ENCODE data around the gene CD53. TPM values are rescaled to one million over a fixed set of nuclear protein-coding genes. Genes with fewer than 3 reads are reported as not detected.

The CD53 gene
- total RNA-seq, 1 donor from 2014 or later, result 13.1 TPM

DNA sequence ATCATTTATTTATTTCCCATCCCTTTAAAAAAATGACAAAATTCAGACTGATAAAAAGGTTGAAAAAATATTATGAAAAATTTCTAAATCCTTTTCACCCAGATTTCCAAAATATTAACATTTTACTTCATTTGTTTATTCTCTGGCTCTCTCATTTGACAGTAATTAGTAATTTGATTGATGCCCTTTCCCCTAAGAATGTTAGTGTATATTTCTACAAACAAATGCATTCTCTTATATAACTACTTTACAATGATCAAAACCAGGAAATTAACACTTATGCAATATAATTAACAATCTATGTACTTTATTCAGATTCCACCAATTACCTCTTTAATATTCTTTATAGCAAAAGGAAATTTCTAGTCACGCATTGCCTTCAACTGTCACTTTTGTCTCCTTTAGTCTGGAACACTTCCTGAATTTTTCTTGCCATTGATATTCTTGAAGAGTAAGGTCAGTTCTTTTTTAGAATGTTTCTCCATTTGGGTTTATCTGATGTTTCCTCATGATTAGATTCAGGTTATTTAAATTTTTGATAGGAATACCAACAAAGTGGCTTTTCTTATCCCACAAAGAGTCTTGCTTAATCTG is 3.9 kb downstream of the CD53 start:
- no peak for DNase-seq

DNA sequence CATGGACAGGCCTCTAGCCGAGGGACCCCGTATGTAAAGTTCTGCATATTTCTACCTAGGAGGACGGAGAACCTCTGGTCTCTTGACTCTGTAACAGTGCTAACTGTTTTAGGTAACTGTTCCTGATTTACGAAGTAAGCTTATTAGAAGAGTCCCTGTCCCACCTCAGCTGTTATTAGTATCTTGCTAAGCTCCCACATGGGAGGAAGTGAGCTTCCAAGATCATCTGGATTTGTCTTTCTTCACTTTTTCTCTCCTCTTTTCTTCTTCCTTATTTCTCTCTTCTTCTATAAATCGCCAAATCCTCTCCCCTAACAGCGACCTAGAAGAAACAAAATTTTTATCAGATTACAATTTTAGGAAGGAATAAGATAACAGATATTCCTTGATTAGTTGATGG is 4.4 kb downstream of the CD53 start:
- no peak for DNase-seq

DNA sequence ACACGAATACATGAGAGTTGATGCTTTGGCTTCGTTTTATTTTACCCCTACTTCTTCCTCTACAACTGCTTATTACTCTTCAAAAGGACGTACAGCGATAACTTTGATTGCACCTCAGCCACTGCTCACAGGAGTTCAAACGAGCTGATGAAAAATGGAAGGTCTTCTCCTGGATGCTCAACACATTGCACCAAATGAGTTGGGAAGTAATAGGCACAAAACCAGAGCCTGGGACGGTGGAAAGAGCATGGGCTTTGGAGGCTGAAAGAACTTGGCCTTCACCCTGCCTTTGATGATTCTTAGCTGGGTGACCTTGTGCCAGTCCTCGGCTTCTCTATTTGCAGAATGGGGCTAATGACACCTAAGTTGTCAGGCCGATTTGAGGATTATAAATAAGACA is 4.8 kb downstream of the CD53 start:
- no peak for DNase-seq

DNA sequence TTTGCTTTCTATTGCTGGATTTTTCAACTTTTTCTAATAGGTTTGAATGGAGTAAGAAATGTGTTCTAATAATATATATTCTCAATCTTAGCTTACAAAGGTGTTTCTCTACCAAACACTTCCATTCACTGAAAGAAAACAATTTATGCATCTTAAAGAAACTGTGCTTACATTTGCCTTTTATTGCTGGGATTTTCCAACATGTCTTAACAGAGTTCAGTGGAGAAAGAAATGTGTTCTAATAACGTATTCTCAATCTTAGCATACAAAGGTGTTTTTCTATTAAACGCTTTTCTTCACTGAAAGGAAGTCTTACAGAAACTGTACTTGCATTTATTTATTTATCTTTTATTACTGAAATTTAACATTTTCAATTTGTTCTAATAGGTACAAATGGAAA is 5.6 kb downstream of the CD53 start:
- DNase-seq, result no peak

DNA sequence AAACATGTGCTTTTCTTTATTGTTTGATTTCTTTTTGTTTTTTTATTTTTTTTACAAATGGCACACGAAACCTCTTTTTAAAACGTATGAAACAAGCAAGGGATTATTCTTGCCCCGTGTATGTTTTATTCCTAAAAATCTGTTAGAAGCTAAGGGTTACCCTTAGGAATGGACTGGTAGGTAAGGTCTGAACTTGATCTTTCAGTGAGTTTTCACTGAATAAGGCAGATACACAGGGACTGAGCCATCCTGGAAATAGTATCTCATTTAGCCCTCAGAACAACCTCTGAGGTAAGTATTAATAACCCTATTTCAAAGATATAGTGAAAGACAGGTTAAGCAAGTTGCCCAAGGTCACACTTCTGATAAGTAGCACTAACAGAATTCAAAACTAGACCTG is 6.0 kb downstream of the CD53 start:
- no peak for DNase-seq

DNA sequence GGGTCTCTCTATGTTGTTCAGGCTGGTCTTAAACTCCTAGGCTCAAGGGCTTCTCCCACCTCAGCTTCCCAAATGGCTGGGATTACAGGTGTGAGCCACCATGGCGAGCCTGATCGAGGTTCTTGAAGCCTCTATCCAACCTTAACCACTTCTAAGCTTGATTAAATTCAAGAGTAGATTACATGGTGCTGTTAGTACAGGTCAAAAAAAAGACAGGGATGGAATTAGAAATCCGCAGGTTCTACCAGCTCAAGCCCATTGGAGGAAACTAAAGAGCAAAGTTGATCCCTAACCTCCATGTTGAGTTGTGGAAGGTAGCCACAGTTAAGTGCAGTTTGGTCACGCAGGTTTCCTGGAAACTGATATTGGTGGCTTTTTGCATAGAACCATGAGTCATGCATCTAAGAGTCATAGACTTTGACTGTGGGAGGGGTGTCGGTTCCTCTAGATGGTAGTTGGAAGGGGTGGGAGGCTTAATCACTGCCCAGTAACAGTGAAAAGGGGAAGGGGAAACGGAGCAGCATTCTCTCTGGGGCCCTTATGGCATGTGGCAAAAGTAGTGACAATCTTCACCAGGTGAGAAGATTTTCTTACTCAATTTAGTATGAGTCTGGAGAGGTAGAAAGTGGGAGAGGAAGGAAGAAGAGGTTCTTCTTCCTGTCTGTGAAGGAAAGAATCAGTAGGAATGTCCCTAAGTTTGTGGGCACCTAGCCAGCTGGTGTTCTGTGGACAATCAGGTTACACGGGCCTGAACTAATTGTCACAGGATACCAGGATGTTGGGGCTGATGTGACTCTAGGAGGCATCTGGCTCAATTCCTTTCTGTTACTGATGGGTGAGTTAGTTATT is 7.0 kb downstream of the CD53 start:
- no peak for DNase-seq

DNA sequence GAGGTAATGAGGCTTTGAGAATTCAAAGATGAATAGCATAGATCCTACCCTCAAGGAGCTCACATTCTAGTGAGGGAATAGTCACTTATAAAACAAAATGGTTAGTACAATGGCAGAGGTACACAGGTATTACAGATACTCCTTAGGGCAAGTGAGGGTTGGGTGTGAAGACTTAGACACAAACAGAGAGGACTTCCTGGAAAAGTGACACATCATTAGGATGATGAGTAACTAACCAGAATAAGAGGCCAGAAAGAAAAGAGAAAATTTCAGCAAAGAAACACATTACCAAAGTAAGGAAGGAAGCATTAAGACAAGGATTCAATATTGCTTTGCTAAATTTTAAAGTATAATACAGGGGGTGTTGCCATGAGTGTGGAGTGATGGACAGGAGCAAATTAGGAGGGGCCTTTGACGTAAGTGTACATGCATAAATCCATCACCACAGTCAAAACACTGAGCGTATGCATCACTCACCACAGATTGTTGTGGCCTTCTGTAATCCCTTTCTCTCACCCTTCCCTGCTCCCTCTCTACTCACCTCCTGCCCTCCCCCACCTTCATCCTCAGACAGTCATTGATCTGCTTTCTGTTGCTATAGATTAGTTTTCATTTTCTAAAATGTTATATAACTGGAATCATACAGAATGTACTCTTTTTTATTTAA is 7.9 kb downstream of the CD53 start:
- no peak for DNase-seq

DNA sequence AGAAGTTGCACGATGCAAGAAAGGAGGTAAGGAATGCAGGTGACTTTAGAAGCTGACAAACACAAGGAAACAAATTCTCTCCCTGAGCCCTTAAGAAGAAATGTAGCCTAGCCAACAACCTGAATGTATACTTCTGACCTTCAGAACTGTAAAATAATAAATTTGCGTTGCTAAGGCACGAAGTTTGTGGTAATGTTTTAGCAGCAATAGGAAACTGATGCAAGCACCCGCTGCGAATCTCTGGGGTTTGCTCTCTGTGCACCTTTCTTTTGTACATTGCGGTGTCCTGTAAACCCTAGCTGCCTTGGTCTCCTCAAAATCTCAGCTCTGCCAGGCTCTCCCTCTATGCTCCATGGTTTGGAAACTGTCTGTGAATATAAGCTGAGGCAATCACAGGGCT is 15.1 kb downstream of the CD53 start:
- DNase-seq, result no peak

DNA sequence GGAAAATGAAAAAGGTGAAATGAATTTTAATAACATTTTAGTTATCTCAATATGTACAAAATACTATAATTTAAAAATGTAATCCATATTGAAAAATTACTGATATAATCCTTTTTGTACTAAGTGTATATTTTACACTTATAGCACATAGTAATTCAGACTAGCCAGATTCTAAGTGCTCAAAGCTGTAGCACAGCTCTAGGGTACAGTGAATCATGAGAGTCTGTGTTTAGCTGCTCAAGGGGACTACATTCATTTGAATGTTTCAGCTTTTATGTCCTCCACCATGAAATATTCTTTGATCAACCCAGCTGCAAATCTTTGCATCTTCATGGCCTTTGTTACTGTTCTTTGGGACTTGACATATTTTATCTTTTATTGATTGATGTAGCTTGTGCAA is 15.7 kb downstream of the CD53 start:
- DNase-seq, result no peak

DNA sequence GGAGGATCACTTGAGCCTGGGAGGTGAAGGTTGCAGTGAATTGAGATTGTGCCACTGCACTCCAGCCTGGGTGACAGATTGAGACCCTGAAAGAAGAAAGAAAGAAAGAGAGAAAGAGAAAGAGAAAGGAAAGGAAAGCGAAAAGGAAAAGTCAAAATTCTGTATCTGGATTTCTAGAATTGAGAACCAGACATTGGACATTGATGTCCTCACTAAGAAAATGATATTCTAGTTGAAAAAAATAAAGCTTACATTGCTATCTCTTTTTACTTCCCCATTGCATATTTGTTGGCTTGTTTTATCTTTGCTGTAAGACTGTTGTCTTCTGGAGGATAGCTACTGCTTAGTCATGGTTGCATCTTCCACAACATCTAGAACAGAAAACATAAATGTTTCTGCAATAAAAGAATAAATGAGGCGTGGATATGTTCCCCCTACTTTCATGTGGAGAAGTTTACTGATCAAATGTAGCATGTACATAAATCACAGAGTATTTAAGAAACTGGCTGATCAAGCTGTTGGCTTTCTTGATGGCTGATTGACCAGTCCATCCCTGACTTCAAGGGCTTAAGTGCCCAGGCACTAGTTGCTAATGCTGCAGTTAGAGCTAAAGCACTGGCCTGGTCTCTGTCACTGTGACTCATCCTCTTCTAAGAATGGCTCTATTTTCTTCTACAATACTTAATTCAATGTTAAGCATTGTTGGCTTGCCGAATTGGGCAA is 17.7 kb downstream of the CD53 start:
- no peak for DNase-seq

DNA sequence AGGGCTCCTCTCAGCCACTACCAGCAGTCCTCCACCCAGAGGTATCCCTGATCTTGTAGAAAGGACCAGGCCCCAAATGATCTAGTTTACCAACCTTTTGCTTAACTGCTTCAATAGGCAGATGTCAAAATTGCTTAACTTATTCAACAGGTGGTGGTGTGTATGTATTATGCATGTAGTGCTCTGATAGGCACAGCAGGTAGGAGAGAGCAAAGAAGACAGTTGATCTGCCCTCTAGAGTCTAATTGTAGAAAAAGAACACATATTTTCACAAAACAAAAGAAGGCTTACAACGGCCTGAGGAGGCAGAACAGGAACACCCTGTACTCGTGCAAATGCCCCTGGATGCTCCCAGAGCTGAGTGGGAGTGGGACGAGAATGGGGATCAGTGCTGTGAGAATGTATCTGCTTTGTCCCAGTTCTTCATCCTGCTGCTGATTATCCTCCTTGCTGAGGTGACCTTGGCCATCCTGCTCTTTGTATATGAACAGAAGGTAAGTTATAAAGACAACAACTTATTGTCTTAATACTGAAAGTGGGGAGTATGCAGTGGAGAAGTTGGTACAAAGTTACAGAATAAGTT is 21.1 kb downstream of the CD53 start:
- DNase-seq, result no peak

DNA sequence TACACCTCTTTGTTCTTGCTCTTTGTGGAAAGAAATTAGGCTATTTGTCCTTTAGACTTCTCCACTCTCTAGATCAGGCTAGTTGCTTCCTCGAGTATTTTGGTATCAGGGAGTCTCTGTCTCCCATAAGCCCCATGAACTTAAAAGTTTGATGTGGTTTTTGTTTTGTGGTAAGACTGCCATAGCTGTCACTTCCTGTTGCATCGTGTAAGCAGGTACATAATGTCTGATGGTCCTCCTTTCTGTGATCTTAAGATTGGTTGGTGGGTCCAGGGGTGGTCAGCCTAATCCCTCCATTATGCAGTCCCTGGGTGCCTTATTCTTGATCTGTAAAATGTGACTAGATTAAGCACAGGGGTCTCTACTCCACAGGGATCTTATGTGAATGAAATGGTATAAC is 23.1 kb downstream of the CD53 start:
- DNase-seq, result no peak

DNA sequence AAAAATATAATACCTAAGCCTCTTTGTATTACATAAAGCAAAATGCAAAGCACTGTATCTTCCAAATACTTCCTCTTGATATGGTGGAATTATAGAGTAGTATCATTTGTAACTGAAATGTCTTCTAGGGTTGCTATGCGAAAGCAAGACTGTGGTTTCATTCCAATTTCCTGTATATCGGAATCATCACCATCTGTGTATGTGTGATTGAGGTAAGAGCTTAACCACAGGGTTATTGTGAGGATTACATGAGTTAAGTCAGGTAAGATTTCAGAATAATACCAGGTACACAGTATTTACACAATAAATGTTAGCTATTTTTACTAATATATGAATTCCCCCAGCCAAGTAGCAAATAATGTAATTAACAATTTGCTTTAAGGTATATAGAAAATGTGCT is 24.7 kb downstream of the CD53 start:
- no peak for DNase-seq

DNA sequence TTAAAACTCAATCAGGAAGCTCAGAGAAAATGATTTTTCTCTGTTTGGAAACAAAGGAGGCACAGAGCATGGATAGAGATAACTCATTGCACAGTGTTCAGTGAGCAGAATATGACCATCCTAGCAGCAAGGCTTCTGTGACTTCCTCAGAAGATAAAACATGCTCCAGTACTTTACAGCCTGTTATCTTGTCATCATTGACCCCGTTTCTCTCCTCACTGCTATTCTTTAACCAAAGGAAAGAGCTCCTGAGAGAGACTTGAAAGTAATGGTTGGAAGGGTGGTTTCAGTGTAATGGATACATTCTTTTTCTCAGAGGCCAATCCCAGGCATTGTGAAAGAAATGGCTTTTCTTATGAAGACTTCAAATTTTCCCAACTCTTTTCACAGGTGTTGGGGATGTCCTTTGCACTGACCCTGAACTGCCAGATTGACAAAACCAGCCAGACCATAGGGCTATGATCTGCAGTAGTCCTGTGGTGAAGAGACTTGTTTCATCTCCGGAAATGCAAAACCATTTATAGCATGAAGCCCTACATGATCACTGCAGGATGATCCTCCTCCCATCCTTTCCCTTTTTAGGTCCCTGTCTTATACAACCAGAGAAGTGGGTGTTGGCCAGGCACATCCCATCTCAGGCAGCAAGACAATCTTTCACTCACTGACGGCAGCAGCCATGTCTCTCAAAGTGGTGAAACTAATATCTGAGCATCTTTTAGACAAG is 25.9 kb downstream of the CD53 start:
- DNase-seq, result no peak

DNA sequence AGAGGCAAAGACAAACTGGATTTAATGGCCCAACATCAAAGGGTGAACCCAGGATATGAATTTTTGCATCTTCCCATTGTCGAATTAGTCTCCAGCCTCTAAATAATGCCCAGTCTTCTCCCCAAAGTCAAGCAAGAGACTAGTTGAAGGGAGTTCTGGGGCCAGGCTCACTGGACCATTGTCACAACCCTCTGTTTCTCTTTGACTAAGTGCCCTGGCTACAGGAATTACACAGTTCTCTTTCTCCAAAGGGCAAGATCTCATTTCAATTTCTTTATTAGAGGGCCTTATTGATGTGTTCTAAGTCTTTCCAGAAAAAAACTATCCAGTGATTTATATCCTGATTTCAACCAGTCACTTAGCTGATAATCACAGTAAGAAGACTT is 26.5 kb downstream of the CD53 start:
- DNase-seq, result no peak

DNA sequence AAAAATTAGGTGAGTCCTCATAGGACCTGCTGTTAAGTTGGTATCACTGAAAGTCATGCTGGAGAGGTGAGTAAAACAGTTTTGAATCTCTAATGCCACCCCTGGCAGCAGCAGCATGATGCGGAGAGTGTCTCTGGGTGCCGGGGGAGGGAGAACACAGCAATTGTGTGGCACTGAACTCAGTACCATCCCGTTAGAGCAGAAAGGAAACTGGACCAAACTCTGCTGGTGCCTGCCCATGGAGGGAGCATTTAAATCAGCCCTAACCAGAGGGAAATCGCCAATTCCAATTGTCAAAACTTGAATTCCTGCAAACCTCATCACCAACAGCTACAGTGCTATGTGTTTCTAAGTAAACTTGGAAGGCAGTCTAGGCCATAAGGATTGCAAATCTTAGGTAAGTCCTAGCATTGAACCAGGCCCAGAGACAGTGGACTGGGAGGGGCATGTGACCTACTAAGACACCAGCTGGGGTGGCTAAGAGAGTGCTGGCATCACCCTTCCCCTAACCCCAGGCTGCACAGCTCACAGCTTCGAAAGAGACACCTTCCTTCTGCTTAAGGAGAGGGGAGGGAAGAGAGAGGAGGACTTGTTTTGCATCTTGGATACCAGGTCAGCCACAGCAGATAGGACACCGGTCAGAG is 30.0 kb downstream of the CD53 start:
- no peak for DNase-seq

DNA sequence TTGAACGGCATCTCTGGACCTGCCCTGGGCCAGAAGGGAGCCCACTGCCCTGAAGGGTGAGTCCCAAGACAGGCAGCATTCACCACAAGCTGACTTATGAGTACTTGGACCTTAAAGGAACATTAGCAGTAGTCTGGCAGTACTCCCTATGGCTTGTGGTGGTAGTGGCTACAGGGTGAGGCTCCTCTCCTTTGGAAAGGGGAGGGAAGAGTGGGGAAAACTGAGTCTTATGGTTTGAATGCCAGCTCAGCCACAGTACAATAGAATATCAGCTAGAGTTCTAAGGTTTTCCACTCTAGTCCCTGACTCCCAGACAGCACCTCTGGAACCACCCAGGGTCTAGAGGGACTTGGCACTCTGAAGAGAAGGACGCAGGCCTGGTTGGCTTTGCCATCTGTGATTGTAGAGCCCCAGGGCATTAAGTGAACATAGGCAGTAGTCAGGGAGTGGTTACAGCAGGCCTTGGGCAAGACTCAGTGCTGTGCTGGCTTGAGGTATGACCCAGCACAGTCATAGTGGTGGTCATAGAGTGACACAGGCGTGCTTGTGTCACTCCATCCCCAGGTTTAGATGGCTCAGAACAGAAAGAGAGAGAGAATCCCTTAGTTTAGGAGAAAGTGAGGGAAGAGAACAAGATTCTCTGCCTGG is 31.0 kb downstream of the CD53 start:
- DNase-seq, result no peak

DNA sequence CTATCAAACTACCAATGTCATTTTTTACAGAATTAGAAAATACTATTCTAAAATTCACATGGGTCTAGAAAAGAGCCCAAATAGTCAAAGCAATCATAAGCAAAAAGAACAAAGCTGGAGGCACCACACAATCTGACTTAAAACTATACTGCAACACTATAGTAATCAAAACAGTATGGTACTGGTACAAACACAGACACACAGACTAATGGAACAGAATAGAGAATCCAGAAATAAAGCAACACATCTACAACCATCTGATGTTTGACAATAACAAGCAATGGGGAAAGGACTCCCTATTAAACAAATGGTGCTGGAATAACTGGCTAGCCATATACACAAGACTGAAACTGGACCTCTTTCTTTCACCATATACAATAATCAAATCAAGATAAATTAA is 39.8 kb downstream of the CD53 start:
- no peak for DNase-seq

DNA sequence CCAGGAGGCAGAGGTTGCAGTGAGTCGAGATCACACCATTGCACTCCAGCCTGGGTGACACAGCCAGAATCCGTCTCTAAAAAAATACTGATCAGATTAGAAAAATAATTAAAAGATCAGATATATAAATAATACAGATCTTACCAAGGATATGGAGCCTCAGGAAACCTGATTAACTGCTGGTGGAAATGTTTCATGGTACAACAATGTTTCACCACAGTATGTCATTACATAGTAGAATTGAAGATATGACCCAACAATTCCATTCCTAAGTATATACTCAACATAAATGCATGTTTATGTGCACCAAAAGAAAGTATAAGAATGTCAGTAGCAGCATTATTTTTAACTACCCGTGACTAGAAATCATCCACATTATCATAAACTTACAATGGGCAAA is 41.7 kb downstream of the CD53 start:
- DNase-seq, result no peak

DNA sequence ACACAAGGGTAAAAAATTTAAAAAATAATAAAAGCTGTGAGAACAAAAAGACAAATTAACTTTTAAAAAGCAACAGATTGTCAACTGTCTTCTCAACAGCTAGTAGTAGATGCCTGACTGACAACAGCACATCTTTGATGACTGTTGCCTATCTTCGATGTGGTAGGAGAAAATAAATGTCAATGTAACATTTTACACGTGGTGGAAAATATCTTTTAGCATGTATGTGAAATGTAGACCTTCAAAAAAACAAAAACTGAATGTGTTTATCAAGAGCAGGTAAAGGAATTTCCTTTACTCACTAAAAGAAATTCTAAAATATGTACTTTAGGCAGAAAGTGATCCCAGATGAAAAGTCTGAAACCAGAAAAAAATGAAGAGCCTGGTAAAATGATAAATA is 42.9 kb downstream of the CD53 start:
- DNase-seq, result no peak

DNA sequence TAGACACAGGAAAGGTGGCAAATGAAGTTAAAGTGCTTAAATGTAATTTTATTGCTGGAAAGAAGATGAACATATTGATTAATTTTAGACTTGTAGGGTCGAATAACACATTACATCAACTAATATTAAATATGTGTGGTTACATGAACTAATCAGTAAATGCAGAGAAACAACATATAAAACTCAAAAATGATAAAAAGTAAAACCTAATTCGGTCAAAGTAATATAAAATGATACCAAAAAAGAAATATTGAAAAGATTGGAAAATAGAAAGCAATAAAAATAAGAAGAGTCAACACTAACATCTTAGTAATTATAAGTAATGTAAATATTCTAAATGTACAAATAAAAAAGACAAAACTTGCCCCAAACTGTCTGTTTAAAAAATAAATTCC is 43.3 kb downstream of the CD53 start:
- no peak for DNase-seq
